GM19395 (cell line): Measurements from ENCODE around the gene S100A1.
A peak's percentile ranks its signal among the peaks of the same experiment; 100 is the strongest.
"Not testable (repeated sequence)": the region's sequence is repeated elsewhere in the genome, so short reads cannot be mapped to it uniquely, and the experiment has no call there.

Experiments used
- ATAC-seq: cut with Tn5 transposase; IDR thresholded peaks from one replicate; pipeline ENCODE4 v1.9.1; 2021; ENCODE audit warnings: mild to moderate bottlenecking, moderate library complexity; ENCODE audit not compliant: unreplicated experiment

Gene S100A1

DNA sequence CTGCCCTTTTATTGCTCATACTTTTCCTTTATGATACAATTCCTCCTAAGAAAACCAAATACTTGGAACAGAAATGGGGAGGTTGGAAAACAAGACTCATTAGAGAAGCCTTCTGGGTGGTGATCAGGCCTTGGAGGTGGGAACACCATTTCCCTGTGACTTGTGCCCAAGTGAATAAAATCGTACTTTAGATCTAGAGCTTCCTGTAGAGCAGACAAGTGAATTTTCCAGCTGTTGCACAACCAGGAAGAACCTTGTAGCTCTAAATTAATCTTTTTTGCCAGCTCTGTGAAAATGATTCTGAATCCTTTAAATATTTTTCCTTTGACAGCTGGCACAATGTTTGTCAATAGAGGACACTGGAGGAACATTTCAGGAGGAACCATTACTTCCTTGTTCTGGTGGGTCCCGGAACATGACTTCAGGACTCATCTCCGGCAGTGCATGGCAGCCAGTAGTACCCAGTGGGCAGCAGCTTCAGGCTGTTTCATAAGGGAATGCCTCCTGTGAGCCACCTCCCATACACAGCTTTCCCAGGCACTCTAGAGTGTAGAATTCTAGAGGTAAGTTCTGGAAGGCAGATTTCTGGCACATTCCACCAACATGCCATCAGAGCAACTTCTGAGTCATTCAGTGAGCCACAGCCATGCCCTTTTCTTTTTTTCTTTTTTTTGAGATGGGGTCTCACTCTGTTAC is 24.7 kb downstream of the S100A1 start:
- no peak for ATAC-seq

DNA sequence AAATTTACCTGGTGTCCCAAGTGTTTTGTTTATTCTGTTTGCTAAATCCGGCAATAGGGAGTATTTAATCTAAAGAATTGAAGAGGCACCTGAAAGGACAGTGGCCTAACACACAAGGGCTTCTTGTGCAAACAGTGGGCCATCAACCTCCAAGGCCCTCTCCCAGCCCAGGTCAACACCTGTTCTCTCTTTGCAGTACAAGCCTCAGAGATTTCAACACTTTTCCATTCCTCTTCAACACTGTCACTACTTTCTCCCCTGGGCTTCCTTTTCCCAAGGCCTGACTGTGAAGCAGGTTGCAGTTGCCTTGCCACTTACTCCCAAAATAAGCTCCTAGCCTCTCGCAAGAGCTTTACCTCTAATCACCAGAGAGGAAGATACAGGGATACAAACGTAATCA is 27.1 kb downstream of the S100A1 start:
- ATAC-seq, result no peak

DNA sequence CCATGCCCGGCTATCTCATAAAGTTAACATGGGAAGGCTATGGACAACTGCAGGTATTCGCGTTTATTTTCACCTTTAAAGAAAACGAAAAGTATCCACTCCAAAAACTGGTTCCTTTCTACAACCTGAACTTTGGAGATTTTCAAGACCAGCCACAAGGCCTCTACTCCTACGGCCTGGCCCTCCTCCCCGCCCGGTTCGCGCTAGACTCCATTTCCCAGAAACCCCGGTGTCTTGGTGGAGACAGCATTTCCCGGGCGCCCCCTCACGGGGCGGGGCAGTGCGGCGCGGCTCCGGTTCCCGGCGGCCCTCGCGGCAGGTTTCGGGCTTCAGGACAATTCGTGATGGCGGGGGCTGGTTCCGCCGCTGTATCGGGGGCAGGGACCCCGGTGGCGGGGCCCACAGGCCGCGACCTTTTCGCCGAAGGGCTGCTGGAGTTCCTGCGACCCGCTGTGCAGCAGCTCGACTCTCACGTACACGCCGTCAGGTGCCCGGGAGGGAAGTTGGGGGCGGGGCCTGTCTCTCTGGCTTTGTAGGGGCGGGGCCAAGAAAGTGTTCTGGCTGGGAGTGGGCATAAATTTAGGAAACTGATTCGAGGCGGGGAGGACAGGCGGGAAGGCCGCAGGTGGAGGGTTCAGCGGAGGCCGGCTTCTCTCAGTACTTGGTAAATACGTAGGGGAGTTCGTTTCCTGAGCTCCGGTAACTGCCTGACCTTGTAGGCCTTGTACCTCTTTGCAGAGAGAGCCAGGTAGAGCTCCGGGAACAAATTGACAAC is 30.4 kb downstream of the S100A1 start, which contains the start of gene SNAPIN:
SNAPIN (plus strand) TSS at position 304 of the 775 bp plus-strand sequence; CDS start at position 345, 41 bp downstream.
- peak; percentile 87 for ATAC-seq

DNA sequence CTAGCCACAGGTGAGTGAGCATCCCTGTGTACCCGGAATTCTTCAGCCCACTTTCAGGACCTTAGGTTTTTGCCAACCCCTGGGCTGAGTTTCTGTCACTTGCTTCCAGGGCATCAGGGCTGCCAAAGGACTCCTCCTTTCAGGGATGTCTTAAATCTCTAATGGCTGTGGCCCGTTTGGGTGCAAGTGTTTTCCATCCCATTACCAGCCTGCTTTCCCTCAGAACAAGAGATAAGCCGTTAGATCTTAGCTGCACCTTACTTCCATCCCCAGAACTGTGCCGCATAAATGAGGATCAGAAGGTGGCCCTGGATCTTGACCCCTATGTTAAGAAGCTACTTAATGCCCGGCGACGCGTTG is 30.9 kb downstream of the S100A1 start:
- ATAC-seq, result no peak

DNA sequence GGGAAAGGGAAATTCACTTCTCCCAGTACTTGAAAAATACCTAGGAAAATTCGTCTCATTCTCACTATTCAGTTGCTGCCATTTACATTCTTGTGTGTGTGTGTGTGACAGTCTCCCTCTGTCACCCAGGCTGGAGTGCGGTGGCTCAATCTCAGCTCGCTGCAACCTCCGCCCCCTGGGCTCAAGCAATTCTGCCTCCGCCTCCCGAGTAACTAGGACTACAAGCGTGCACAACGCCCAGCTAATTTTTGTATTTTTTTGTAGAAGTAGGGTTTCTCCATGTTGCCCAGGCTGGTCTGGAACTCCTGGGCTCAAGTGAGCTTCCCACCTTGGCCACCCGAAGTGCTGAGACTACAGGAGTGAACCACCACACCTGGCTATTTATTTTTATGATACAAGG is 31.4 kb downstream of the S100A1 start:
- ATAC-seq, result no peak

DNA sequence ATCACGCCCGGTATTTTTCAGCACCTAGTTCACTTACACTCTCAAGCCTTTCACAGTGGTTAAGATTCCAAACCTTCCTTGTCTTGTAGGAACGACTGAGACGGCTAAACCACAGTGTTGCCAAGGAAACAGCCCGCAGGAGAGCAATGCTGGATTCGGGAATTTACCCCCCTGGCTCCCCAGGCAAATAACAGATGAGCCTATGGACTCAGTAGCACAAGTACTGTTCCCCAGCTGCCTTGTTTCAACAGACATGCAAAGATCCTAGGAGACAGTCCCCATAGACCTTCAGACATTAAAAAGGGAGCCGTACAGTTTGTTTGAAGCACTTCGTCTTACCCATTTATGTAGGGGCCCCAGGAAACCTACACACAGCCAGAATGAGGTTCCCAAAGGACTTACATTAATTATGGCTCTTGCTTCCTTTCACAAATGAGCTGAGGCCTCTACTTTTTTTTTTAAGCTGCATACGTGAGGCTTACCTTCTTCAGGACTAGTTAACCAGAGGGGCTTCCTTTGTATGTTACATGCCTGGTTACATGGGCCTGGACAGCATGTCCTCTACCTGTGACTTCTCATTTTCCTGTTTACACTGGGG is 33.0 kb downstream of the S100A1 start:
- no peak for ATAC-seq

DNA sequence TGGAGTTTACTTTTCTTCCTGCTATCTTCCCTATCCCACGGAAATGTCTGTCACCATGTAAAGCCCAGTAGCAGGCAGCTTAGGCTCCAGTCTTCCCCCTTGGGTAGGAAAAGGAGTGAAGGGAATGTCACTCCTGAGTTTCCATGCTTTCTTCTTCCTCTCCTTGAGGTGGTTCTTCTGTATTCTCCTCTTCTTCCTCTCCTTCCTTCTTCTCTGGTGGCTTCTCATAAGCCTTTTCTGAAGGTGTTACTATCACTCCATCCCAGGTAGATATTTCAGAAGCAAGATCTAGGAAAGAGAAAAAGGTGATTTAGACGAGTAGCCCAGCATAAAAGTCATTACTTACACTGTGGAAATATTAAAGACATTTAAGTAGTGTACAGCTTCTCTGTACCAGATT is 34.0 kb downstream of the S100A1 start:
- ATAC-seq, result no peak

DNA sequence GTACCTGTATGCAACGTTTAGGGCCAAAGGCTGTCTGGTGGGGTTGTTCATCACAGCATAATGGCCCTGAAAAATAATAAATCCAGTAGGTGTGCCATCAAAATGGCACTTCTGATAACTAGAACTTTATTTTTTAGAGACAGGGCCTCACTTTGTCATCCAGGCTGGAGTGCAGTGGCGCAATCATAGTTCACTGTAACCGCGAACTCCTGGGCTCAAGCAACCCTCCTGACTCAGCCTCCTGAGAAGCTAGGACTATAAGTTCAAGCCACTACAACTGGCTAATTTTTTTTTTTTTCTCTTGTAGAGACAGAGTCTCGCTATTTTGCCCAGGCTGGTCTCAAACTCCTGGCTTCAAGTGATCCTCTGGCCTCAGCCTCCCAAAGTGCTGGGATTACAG is 35.0 kb downstream of the S100A1 start:
- no peak for ATAC-seq

DNA sequence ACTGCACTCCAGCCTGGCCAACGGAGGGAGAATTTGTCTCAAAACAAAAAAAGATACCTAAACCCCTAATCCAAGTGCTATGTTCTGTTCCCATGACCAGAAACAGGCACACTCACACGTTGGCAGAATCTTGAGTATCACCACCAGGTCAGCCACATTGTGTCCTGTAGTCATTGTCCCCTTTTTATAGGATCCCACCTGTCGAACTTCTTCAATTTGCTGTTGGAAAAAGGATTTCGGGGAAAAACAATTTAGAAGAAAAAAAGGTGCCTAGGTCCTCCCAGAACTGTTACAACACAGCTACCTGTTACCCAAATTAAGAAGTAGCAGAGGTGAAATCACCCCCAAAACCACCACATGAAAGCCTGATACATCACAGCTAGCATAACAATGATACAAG is 39.2 kb downstream of the S100A1 start:
- ATAC-seq, result no peak

DNA sequence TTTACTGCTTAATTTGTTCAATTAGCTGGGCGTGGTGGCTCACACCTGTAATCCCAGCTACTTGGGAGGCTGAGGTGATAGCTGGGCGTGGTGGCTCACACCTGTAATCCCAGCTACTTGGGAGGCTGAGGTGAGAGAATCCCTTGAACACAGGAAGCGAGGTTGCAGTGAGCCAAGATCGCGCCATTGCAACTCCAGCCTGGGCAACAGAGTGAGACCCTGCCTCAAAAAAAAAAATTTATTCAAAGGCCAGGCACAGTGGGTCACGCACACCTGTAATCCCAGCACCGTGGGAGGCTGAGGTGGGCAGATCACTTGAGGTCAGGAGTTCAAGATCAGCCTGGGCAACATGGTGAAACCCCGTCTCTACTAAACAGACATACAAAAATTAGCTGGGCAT is 40.4 kb downstream of the S100A1 start:
- not testable (repeated sequence) for ATAC-seq

DNA sequence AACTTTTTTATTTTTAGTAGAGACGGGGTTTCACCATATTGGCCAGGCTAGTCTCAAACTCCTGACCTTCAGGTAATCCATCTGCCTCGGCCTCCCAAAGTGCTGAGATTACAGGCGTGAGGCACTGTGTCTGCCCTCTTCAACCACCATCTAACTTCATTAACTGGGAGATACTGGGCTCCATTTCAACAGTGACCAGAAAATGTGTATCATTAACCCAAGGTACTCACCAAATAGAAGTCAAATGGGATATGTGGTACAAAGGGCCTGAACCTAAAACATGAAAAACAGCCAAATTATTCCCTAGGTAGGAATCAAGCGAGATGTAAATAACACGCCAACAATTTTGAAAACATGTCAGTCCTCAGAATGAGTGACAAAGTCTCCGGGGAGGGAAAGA is 41.4 kb downstream of the S100A1 start:
- no peak for ATAC-seq

DNA sequence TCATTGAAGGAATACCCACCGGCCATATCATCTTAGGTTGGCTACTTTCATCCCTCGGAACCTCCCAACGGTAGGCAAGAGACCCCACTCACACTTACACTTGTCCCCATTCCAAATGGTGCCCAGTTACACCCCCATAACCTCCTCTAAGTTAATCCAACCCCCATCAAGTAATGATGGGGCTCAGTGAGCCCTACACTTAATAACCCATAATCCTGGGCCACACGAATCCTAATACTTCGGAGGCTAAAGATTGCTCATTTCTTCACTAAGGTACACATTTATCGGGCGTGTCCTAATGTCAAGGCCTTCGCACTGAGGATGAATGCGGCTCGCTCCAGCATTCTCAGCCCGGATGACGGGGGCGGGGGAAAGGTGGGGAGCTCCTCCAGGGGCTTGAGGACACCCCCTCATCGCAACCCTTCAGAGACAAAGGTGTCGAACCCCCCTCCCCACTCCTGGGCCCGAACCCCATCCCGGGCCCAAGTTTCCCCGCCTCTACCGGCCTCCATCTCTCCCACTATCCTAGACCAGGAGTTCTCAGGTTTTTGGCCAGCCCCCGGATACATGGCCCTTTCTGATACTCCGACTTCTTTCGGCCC is 42.1 kb downstream of the S100A1 start:
- no peak for ATAC-seq

DNA sequence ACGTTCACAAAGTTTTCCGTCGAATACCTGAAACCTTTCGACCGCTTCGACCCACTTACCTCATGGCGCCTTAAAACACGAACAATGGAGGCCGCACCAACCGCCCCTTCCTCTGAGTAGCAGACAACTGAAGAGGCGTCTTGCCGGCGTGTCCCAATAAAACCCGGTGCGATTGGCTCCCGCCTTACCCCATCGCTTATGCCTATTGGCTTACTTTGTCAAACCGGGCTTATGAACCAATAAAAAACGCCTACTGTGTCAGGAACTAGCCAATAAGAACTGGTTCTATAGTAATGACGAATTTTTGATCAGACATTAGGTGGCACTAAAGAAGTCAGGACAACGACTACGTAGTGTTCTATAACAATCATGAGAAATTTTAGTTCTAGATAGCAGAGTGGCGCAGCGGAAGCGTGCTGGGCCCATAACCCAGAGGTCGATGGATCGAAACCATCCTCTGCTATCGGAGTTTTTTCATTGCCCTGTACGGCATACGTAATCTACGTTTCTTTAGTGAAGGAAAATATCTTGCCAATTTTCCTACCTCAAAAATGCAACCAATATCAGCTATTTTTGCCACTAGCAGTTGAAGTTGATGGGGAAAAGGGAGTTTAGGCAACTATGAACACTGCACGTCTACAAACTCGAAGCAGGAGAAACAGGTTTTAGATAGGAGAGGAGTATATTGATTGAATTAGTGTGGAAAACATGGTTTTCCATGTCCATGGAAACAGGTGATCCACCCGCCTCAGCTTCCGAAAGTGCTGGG is 42.8 kb downstream of the S100A1 start, which contains the start of gene ILF2:
ILF2 (minus strand) TSS at position 135 of the 769 bp plus-strand sequence; CDS start at position 64, 71 bp downstream.
- peak; percentile 96 for ATAC-seq

DNA sequence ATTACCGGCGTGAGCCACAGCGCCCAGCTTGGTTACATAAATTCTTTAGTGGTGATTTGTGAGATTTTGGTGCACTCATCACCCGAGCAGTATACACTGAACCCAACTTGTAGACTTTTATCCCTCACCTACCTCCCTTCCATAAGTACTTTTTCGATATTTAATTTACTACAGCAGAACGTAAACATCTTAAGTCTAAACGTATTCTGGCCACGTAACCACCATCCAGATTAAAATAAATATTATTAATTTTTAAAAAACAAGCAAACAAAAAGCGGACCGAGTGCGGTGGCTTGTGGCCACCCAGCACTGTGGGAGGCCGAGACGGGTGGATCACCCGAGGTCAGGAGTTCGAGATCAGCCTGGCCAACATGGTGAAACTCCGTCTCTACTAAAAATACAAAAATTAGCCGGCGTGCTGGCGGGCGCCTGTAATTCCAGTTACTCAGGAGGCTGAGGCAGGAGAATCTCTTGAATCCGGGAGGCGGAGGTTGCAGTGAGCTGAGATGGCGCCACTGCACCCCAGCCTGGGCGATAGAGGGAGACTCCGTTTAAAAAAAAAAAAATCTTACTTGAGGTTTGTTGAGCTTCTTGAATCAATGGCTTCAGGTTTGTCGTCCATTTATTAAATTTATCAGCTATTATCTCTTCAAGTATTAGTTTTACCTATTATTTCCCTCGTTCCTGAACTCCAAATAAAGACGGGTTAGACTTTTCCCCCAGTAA is 43.6 kb downstream of the S100A1 start:
- peak; percentile 25 for ATAC-seq

DNA sequence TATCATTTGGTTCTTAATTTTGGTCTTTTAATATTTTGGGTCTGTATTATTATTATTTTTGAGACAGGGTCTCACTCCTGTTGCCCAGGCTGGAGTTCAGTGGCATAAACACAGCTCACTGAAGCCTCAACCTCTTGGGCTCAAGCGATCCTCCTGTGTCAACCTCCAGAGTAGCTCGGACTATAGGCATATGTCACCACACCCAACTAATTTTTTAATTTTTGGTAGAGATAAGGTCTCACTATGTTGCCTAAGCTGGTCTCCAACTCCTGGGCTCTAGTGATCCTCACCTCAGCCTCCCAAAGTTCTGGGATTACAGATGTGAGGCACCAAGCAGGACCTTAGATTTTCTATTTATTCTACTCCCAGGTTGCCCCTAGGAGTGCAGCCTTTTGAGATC is 45.3 kb downstream of the S100A1 start:
- ATAC-seq, result no peak

DNA sequence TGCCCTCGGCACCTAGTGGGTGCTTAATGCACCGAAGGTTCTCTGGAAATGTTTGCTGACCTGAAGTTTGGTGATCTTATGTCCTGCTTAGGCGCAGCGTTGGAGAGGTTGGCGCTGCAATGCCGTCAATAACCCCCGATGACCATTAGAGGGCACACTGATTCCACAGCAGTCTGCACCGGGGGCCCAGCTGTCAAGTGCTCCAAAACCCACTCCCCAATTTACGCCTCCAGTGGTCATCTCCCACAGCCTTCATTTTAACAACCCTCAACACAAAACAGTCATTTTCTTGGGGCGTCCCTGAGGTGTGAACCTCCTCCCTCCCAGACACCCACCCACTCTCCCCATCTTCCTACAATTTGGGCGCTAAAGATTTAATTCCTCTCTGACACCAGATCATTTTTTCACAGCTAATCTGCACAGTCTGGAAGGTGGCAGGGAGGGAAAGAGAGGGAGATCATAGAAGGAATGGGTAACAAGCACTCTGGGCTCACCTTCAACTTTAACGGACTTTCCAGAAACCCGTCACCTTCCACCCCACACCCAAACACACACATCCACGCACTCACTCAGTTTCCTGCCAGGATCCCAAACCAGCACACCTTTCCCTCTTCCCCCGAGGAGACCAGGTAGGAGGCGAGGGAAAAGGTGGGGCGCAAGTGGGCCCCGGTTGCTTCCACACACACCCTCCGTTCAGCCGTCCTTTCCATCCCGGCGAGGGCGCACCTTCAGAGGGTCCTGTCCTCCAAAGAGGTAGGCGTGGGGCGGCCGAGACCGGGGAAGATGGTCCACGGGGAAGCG is 49.7 kb downstream of the S100A1 start:
- ATAC-seq, result no peak

DNA sequence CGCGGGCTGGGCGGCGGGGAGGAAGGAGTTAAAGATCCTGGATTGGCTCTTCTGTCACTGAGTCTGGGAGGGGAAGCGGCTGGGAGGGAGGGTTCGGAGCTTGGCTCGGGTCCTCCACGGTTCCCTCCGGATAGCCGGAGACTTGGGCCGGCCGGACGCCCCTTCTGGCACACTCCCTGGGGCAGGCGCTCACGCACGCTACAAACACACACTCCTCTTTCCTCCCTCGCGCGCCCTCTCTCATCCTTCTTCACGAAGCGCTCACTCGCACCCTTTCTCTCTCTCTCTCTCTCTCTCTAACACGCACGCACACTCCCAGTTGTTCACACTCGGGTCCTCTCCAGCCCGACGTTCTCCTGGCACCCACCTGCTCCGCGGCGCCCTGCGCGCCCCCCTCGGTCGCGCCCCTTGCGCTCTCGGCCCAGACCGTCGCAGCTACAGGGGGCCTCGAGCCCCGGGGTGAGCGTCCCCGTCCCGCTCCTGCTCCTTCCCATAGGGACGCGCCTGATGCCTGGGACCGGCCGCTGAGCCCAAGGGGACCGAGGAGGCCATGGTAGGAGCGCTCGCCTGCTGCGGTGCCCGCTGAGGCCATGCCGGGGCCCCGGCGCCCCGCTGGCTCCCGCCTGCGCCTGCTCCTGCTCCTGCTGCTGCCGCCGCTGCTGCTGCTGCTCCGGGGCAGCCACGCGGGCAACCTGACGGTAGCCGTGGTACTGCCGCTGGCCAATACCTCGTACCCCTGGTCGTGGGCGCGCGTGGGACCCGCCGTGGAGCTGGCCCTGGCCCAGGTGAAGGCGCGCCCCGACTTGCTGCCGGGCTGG is 50.5 kb downstream of the S100A1 start, which contains the start of gene NPR1:
NPR1 (plus strand) TSS at position 170 of the 818 bp plus-strand sequence; CDS start at position 591, 421 bp downstream.
- ATAC-seq, result no peak
